Coronary artery (tissue), 2 donors: ENCODE measurements around the gene MT1M.

Experiments used
- DNase-seq: peaks from one replicate; pipeline ENCODE4 v3.0.0-alpha.2; 2017; ENCODE audit warnings: low spot score
- H3K27ac ChIP-seq, 2 donors: fragments of 200-600 bp; sonication (generic); one replicate each; pipeline ENCODE4 v1.5.1; 2016 to 2019
- H3K4me3 ChIP-seq: fragments of 200-600 bp; sonication (generic); 2 replicates; pipeline ENCODE4 v1.5.1; 2016; ENCODE audit warnings: mild to moderate bottlenecking, moderate library complexity
- TF ChIP-seq, protein P1 (sequence below): fragments of 200-600 bp; sonication (generic); IDR thresholded peaks from one replicate; pipeline ENCODE4 v1.5.1; 2019; ENCODE audit warnings: antibody characterized with exemption

MT1M gene

DNA sequence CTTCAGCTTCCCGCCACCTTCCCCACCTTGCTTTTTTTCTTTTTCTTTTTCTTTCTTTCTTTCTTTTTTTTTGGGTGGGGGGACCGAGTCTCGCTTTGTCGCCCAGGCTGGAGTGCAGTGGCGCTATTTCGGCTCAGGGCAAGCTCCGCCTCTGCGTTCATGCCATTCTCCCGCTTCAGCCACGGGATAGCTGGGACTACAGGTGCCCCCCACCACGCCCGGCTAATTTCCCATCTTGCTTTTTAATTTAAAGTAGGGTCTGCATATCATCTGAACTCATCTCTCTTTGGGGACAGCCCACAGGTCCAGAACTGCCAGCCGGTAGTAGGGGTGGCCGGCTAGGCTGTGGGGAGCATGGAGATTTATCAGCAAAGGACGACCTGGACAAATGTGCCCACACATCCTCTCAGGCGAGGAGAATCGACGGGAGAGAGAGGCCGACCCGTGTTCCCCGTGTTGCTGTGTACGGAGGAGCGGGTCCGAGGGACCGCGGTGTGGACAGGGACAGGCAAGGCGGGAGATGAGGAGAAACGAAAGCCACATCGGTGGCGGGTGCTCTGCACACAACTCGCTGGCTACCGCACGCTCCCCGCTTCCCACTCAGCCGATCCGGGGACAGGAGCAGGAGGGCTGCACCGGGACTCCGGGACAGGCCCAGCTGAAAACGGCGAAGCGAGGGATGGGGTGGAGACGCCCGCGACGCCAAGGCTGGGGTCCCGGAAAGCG, 2.4 kb downstream of the MT1M start:
- Histone ChIP-seq H3K4me3 (peak overlapping the region; percentile 54), H3K27ac (peak overlapping the region in 1 of 2 donors; percentile 41)
- no peak for DNase-seq
- TF ChIP-seq, protein P1, sequence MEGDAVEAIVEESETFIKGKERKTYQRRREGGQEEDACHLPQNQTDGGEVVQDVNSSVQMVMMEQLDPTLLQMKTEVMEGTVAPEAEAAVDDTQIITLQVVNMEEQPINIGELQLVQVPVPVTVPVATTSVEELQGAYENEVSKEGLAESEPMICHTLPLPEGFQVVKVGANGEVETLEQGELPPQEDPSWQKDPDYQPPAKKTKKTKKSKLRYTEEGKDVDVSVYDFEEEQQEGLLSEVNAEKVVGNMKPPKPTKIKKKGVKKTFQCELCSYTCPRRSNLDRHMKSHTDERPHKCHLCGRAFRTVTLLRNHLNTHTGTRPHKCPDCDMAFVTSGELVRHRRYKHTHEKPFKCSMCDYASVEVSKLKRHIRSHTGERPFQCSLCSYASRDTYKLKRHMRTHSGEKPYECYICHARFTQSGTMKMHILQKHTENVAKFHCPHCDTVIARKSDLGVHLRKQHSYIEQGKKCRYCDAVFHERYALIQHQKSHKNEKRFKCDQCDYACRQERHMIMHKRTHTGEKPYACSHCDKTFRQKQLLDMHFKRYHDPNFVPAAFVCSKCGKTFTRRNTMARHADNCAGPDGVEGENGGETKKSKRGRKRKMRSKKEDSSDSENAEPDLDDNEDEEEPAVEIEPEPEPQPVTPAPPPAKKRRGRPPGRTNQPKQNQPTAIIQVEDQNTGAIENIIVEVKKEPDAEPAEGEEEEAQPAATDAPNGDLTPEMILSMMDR, result no peak

- no peak for DNase-seq
- TF ChIP-seq, protein P1, result no peak
- H3K4me3 ChIP-seq, result peak overlapping the region; percentile 54
Measured at GRCh38 chr16:56635441-56635967, 3.0 kb downstream of the MT1M start.

GRCh38 chr16:56636616-56637413, 4.4 kb downstream of the MT1M start:
- H3K4me3 ChIP-seq, result no peak overlapping the region
- TF ChIP-seq, protein P1, result no peak
- no peak for DNase-seq
- H3K27ac ChIP-seq, result no peak overlapping the region

More at GRCh38 chr16:56635441-56635967, 3.0 kb downstream of the MT1M start:
- peak overlapping the region in 1 of 2 donors; percentile 41 for H3K27ac ChIP-seq

DNA sequence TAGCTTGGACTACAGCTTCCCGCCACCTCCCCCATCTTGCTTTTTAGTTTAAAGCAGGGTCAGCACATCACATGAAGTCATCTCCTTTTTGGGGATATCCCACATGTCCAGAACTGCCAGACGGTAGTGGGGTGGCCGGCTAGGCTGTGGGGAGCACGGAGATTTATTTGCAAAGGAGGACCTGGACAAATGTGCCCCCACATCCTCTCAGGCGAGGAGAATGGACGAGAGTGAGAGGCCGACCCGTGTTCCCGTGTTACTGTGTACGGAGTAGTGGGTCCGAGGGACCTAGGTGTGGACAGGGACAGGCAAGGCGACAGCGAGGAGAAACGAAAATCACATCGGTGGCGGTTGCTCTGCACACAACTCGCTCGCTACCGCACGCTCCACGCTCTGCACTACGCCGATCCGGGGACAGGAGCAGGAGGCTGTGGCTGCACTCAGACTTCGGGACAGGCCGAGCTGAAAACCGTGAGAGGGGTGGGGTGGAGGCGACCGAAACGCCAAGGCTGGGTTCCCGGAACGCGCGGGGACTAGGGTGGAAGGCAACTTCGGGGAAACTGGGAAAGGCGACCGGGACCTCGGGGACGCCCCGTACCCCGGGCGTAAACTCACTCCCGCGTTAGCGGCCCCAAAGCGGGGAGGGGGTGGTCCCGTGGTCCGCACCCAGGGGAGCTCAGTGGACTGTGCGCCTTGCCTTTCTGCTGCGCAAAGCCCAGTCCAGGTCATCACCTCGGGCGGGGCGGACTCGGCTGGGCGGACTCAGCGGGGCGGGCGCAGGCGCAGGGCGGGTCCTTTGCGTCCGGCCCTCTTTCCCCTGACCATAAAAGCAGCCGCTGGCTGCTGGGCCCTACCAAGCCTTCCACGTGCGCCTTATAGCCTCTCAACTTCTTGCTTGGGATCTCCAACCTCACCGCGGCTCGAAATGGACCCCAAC, 5.6 kb downstream of the MT1M start, which contains the start of gene MT1A:
TSS of gene MT1A (plus strand) at position 853 of the 937 bp plus-strand sequence. CDS start at position 926, 73 bp downstream.
- Histone ChIP-seq H3K4me3 (peak within 1 kb of the TSS; percentile 70), H3K27ac (peak within 1 kb of the TSS; percentile 81 to 85)
- TF ChIP-seq, protein P1, result no peak
- peak; percentile 93 for DNase-seq

DNA sequence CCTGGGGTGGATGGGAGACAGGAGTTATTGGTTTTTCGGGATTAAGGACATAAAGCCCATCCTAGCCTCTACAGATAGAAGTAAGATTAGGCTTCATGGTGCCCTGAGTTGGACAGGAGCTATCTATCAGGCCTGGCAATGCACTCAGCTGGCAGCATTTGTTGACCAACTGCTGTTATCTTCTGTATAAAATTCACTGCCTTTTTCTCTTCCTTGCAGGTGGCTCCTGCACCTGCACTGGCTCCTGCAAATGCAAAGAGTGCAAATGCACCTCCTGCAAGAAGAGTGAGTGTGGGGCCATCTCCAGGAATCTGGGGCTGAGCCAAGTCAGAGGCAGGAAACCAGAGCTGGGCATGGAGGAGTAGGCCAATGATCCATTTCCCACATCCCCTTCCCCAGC, 6.6 kb downstream of the MT1M start:
- peak overlapping the region; percentile 81 to 85 for H3K27ac ChIP-seq
- DNase-seq, result no peak
- H3K4me3 ChIP-seq, result peak overlapping the region; percentile 70
- TF ChIP-seq, protein P1, result no peak

GRCh38 chr16:56640076-56640475, 7.6 kb downstream of the MT1M start:
- no peak for DNase-seq
- TF ChIP-seq, protein P1, result no peak
- Histone ChIP-seq H3K27ac (no peak overlapping the region), H3K4me3 (no peak overlapping the region)
